ENCODE data around the gene FBXL7. TPM values are rescaled to one million over a fixed set of nuclear protein-coding genes. Genes with fewer than 3 reads are reported as not detected.

FBXL7 gene
- total and polyA plus RNA-seq, 2 of the 8 experiments (the other 6 are each of a cell fraction or from before 2014, with no cell fraction given) = 17.7 to 17.8 TPM

DNA sequence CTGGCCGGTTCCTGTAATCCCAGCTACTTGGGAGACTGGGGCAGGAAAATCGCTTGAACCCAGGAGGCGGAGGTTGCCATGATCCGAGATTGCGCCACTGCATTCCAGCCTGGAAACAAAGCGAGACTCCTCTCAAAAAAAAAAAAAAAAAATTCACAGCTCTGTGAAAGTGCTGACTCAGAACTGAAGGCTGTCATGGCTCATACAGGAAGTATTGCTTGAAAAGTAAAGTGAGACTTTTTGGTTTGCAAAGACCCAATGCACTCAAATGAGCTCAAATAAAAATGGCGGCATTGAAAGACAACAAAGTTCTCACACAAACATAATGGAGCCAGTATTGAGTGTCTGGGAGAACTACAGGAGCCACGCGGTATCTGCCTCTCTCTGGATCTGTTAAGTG is 202.1 kb downstream of the FBXL7 start:
- Histone ChIP-seq H3K18ac (ENCODE audit: extremely low read depth, low read length) (no peak overlapping the region), H3K27me3 (replicated peaks in 1 of 4; ENCODE audit: control insufficient read depth in 3 of 4, extremely low read depth in 1 of 4, insufficient read depth in 3 of 4, low read length in 3 of 4) (no peaks in the 10 kb centered on the region), H3K9ac (replicated peaks in 1 of 4; ENCODE audit: extremely low read depth in 1 of 4, low read depth in 3 of 4, low read length in 3 of 4) (no peak overlapping the region), H3K79me2 (ENCODE audit: control insufficient read depth in 1 of 2, insufficient read depth in 2 of 2, low read length in 2 of 2) (peaks cover 0 to 4% of the 10 kb centered on the region in 2 experiments; a peak in 1 of 4 replicates), H3K27ac (ENCODE audit: low read depth, low read length) (no peak overlapping the region), H3K4me3 (ENCODE audit: extremely low read depth in 1 of 4, insufficient read depth in 2 of 4, low read depth in 3 of 4, low read length in 4 of 4) (no peak overlapping the region), H4K8ac (ENCODE audit: extremely low read depth, insufficient read depth, low read length) (no peak overlapping the region), H3K79me1 (ENCODE audit: low read depth, low read length) (no peaks in the 10 kb centered on the region), H2BK120ac (replicated peaks; ENCODE audit: low read depth, low read length) (no peak overlapping the region), H4K5ac (ENCODE audit: insufficient read length, low read depth, low read length) (no peak overlapping the region), H2AK5ac (ENCODE audit: low read depth, low read length) (no peak overlapping the region), H3K36me3 (ENCODE audit: control insufficient read depth in 2 of 4, insufficient read depth in 4 of 4, low read length in 3 of 4) (0 out of 8 replicates have a peak, but pooled peaks cover 0 to 4% (median 0%) of the 10 kb centered on the region in 4 experiments), H3K9me3 (ENCODE audit: insufficient read depth in 2 of 2, low read depth in 1 of 2, low read length in 1 of 2) (0 out of 4 replicates have a peak, but pooled peaks cover 0 to 5% of the 10 kb centered on the region in 2 experiments), H3K23me2 (ENCODE audit: low read depth, low read length) (peaks cover 2% of the 10 kb centered on the region; the same call in 1 of the 2 replicates), H2BK15ac (ENCODE audit: low read length) (no peak overlapping the region), H3K4me1 (replicated peaks in 1 of 4; ENCODE audit: control insufficient read depth in 3 of 4, insufficient read depth in 4 of 4, low read length in 3 of 4) (peaks cover 0 to 2% (median under 1%) of the 10 kb centered on the region in 4 experiments; a peak in 4 of 7 replicates), H2BK20ac (ENCODE audit: low read length) (no peak overlapping the region), H2BK5ac (ENCODE audit: low read depth, low read length) (no peak overlapping the region), H2BK12ac (ENCODE audit: low read depth, low read length) (no peak overlapping the region), H3K56ac (replicated peaks; ENCODE audit: insufficient read length, low read depth, low read length) (no peak overlapping the region), H3K4ac (replicated peaks; ENCODE audit: insufficient read length, low read depth, low read length) (no peak overlapping the region), H3K23ac (ENCODE audit: insufficient read length) (no peak overlapping the region), H4K20me1 (replicated peaks in 1 of 2; ENCODE audit: control insufficient read depth in 1 of 2, insufficient read depth in 2 of 2, low read length in 2 of 2) (no peaks in the 10 kb centered on the region), H3K4me2 (ENCODE audit: insufficient read depth in 1 of 2, low read depth in 2 of 2, low read length in 2 of 2) (no peak overlapping the region), H3K14ac (ENCODE audit: insufficient read length) (no peak overlapping the region), H2AFZ (ENCODE audit: low read length) (no peak overlapping the region), H4K91ac (replicated peaks; ENCODE audit: insufficient read length, low read length) (no peak overlapping the region)
- WGBS, 2 experiments (ENCODE audit: extremely low coverage in 1 of 2, insufficient coverage in 1 of 2, insufficient read length in 1 of 2, insufficient replicate concordance in 2 of 2, low coverage in 1 of 2, low lambda C conversion rate in 2 of 2, missing lambda C conversion rate in 1 of 2) = 93% methylated on average over 9 of the region's 9 CpGs; no CpG with 5 or more reads in 1 of the 2 experiments
- DNase-seq (ENCODE audit: low read depth in 1 of 2, low spot score in 2 of 2) = no peak
- POLR2A ChIA-PET (ENCODE audit: partially characterized antibody) = interaction anchor here (0.6 kb wide), 2 partner anchors 17 to 855 kb away, joined by 3 read pairs; no protein-coding TSS in a partner anchor
- CTCF ChIA-PET (ENCODE audit: partially characterized antibody) = interaction anchor here (0.8 to 2.7 kb wide), 3 partner anchors 9 to 124 kb away, joined by 3 to 6 read pairs (median 3); no protein-coding TSS in a partner anchor
- FAIRE-seq = no peak
- TF ChIP-seq, protein P1, sequence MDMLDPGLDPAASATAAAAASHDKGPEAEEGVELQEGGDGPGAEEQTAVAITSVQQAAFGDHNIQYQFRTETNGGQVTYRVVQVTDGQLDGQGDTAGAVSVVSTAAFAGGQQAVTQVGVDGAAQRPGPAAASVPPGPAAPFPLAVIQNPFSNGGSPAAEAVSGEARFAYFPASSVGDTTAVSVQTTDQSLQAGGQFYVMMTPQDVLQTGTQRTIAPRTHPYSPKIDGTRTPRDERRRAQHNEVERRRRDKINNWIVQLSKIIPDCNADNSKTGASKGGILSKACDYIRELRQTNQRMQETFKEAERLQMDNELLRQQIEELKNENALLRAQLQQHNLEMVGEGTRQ (IDR thresholded peaks at IDR 0.05; ENCODE audit: low read length) = no peak
- TF ChIP-seq MAFK (IDR thresholded peaks at IDR 0.05; ENCODE audit: low read depth, low read length) (peak; percentile 84), BACH1 (IDR thresholded peaks at IDR 0.05; ENCODE audit: low read length) (peak; percentile 17; the same call in 1 of the 2 replicates), CEBPB (IDR thresholded peaks at IDR 0.05; ENCODE audit: low read depth, low read length) (peak; percentile 79), YY1 (IDR thresholded peaks at IDR 0.05; ENCODE audit: low read depth, low read length) (peak; percentile 67; the same call in 1 of the 2 replicates)

All from H1 (cell line).